ENCODE results near the gene CBY3.
A peak's percentile ranks its signal among the peaks of the same experiment; 100 is the strongest.

DNA sequence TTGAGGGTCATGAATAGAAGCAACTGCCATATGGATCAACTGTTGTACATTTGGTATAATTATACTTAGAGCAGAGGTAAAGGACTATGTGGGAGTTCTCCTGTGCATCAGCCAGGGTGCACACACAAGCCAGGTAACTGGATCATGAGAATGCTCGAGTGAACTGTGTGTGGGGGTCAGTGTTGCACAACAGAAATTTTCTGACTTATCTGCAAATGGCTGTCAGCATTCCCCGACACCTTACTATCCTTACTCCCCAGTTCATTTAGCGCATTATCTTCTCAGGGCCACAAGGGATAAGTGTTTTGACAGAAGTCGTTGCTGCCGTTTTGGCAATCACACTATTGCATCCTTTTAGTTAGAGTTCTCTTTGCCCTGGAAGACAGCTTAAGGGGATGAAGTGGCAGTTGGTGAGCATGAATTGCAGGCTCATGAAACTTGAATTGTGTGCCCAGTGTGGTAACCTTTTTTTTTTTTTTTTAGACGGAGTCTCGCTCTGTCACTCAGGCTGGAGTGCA is 19.6 kb upstream of the CBY3 start:
- no peak for TF ChIP-seq ZNF121 (CRISPR knock-in tag; IDR thresholded peaks at IDR 0.05)
- TF ChIP-seq LCORL (IDR thresholded peaks at IDR 0.05), result no peak
- TF ChIP-seq LCORL (CRISPR knock-in tag; IDR thresholded peaks at IDR 0.05), result 0 out of 2 replicates have a peak, but pooled peaks have one; percentile 26
- TF ChIP-seq, protein P1, sequence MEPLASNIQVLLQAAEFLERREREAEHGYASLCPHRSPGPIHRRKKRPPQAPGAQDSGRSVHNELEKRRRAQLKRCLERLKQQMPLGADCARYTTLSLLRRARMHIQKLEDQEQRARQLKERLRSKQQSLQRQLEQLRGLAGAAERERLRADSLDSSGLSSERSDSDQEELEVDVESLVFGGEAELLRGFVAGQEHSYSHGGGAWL (CRISPR knock-in tag; IDR thresholded peaks at IDR 0.05), result no peak
- TF ChIP-seq, protein P2, sequence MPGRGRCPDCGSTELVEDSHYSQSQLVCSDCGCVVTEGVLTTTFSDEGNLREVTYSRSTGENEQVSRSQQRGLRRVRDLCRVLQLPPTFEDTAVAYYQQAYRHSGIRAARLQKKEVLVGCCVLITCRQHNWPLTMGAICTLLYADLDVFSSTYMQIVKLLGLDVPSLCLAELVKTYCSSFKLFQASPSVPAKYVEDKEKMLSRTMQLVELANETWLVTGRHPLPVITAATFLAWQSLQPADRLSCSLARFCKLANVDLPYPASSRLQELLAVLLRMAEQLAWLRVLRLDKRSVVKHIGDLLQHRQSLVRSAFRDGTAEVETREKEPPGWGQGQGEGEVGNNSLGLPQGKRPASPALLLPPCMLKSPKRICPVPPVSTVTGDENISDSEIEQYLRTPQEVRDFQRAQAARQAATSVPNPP (CRISPR knock-in tag; IDR thresholded peaks at IDR 0.05), result no peak
- TF ChIP-seq, protein P3, sequence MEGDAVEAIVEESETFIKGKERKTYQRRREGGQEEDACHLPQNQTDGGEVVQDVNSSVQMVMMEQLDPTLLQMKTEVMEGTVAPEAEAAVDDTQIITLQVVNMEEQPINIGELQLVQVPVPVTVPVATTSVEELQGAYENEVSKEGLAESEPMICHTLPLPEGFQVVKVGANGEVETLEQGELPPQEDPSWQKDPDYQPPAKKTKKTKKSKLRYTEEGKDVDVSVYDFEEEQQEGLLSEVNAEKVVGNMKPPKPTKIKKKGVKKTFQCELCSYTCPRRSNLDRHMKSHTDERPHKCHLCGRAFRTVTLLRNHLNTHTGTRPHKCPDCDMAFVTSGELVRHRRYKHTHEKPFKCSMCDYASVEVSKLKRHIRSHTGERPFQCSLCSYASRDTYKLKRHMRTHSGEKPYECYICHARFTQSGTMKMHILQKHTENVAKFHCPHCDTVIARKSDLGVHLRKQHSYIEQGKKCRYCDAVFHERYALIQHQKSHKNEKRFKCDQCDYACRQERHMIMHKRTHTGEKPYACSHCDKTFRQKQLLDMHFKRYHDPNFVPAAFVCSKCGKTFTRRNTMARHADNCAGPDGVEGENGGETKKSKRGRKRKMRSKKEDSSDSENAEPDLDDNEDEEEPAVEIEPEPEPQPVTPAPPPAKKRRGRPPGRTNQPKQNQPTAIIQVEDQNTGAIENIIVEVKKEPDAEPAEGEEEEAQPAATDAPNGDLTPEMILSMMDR (CRISPR knock-in tag; IDR thresholded peaks at IDR 0.05), result no peak
- no peak for TF ChIP-seq NR3C1 (CRISPR knock-in tag; IDR thresholded peaks at IDR 0.05)
- TF ChIP-seq CHCHD3 (CRISPR knock-in tag; IDR thresholded peaks at IDR 0.05), result no peak

Measured in HepG2 (cell line).